Stimulated activated naive CD8-positive, alpha-beta T cell treated with anti-CD3 and anti-CD28 coated beads, Interleukin-15, Interleukin-2, amounts not matched to agents 100 ng/mL and 50 ng/mL, for 24 hours (primary cell): ENCODE data around the gene NTF3.

Experiments used
- H3K27ac Mint-ChIP-seq: one replicate; pipeline ENCODE4 v1.8.0; 2021; ENCODE audit warnings: mild to moderate bottlenecking, mixed read lengths
- H3K27me3 Mint-ChIP-seq: one replicate; pipeline ENCODE4 v1.8.0; 2021; ENCODE audit warnings: mixed read lengths
- H3K36me3 Mint-ChIP-seq: one replicate; pipeline ENCODE4 v1.8.0; 2021; ENCODE audit warnings: low read depth, mixed read lengths
- H3K4me1 Mint-ChIP-seq: one replicate; pipeline ENCODE4 v1.8.0; 2021; ENCODE audit warnings: low read depth, mixed read lengths
- H3K4me3 Mint-ChIP-seq: one replicate; pipeline ENCODE4 v1.8.0; 2021; ENCODE audit warnings: mild to moderate bottlenecking, mixed read lengths
- H3K9me3 Mint-ChIP-seq: one replicate; pipeline ENCODE4 v1.8.0; 2021; ENCODE audit warnings: mixed read lengths

Gene NTF3

DNA sequence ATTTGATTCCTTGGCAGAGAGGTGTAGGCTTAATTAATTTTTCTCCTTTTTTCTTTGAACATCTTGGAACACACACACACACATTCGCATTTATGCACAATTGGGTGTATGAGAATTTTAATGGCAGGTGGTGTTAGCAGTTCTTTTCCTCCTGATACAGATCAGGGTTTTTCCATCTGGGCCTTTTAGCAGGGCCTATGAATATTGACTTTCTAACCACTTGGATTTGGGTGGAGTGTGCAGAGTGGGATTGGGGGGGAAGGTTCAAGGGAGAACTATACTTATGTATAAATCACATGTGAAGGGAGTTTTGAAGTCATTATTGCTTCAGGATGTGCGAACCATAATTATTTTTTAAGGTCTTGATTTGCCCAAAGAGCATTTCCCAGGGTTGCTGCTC, 28.9 kb downstream of the NTF3 start:
- Mint-ChIP-seq H3K9me3 (no peaks in the 10 kb centered on the region), H3K27me3 (no peaks in the 10 kb centered on the region), H3K36me3 (no peaks in the 10 kb centered on the region), H3K27ac (no peak overlapping the region), H3K4me1 (peaks cover 6% of the 10 kb centered on the region), H3K4me3 (no peak overlapping the region)

DNA sequence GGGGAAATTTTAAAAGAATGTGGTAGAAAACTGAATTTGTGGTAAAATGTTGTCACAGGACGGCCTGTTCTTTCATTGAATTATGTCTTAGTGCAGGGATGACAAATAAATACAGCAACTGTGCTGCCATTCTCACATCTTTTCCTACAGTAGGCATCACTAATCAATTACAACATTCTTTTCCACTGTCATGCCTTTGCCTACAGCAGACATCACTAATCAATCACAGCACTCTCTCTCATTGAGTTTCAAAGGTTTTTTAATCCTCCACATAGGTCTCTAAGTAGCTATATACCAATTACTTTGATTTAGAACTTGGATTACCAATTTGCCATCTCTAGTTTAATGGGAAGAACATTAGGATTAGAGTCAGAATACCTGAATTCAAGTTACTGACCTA, 30.1 kb downstream of the NTF3 start:
- peaks cover 5% of the 10 kb centered on the region for H3K4me1 Mint-ChIP-seq
- no peak overlapping the region for H3K27ac Mint-ChIP-seq
- H3K9me3 Mint-ChIP-seq = no peaks in the 10 kb centered on the region
- no peak overlapping the region for H3K4me3 Mint-ChIP-seq
- H3K36me3 Mint-ChIP-seq = no peaks in the 10 kb centered on the region
- no peaks in the 10 kb centered on the region for H3K27me3 Mint-ChIP-seq

DNA sequence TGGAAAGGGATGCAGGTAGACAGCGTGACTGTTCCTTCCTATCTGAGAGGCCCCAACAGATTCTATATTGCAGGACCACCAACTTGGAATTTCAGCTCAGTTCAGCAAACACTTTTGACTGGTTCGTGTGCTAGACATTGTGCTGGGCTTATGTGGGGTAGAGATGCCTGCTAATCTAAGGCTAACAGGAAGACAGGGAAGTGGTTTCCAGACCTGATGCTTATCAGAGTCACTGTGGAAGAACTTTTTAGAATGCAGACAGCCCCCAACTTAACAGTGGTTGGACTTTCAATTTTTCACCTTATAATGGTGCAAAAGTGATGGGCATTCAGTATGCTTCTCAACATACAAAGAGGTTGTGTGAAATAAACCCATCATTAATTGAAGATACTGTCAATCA, 32.2 kb downstream of the NTF3 start:
- H3K36me3 Mint-ChIP-seq = no peaks in the 10 kb centered on the region
- no peaks in the 10 kb centered on the region for H3K4me1 Mint-ChIP-seq
- no peak overlapping the region for H3K27ac Mint-ChIP-seq
- no peaks in the 10 kb centered on the region for H3K27me3 Mint-ChIP-seq
- H3K9me3 Mint-ChIP-seq = no peaks in the 10 kb centered on the region
- H3K4me3 Mint-ChIP-seq = no peak overlapping the region

DNA sequence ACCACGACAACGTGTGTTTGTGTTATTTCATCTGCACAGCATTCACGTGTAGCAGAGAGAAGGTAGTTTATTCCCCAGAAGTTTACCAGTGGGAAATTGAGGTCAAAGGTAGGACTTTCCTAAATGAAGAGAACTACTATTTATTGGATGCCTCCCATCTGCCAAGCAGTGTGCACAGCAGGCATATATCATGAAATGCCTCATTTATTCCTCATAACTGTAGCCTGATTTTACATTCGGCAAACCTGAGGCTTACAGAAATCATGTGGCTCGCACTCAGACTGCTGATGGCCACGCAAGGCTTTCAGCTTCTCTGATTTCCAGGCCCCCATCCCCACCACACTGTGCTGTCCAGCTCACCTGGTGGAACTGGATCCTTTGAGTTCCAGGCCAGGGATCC, 33.5 kb downstream of the NTF3 start:
- Mint-ChIP-seq H3K4me3 (no peak overlapping the region), H3K4me1 (no peaks in the 10 kb centered on the region), H3K27me3 (no peaks in the 10 kb centered on the region), H3K36me3 (no peaks in the 10 kb centered on the region), H3K9me3 (no peaks in the 10 kb centered on the region), H3K27ac (no peak overlapping the region)

DNA sequence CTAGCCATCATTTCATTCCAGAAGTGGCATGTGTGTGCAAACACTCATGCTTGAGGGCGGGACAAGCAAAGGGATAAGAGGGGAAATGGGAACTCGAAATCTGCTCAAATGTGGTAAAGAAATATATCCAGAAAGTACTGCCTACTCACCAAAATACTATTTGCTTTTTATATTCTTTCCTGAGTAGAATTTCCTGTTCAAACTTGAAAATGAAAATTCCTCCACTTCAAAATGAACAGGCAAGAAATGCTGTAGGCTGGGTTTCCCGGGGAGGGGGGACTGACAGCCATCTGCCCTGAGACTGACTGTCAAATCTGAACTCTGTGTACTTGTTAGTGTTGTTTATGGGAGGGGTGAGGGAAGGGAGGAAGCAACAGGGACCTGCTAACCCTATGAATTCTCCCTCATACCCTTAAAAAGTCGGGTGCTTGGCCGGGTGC, 34.6 kb downstream of the NTF3 start:
- Mint-ChIP-seq H3K4me3 (no peak overlapping the region), H3K36me3 (no peaks in the 10 kb centered on the region), H3K9me3 (no peaks in the 10 kb centered on the region), H3K4me1 (no peaks in the 10 kb centered on the region), H3K27me3 (no peaks in the 10 kb centered on the region), H3K27ac (no peak overlapping the region)

DNA sequence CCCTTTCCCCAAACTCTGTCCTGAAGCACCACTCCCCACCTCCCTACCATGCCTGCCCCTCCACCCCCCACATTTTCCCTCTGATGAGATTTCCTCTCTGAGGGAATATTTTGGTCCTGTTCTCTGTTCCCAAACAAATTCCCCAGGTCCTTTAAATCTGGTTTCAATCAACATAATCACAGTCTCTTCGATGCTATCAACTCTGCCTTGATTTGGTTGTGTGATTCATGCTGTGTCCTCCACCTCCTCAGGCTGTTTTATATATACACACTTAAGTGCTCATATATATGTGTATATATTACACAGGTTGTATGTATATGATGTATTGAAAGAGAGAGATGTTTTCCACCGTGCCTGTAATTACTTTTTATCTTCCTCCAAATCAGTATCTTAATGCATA, 36.0 kb downstream of the NTF3 start:
- H3K4me1 Mint-ChIP-seq = no peaks in the 10 kb centered on the region
- H3K4me3 Mint-ChIP-seq = no peak overlapping the region
- peaks cover 1% of the 10 kb centered on the region for H3K27me3 Mint-ChIP-seq
- H3K36me3 Mint-ChIP-seq = no peaks in the 10 kb centered on the region
- H3K27ac Mint-ChIP-seq = no peak overlapping the region
- H3K9me3 Mint-ChIP-seq = no peaks in the 10 kb centered on the region

DNA sequence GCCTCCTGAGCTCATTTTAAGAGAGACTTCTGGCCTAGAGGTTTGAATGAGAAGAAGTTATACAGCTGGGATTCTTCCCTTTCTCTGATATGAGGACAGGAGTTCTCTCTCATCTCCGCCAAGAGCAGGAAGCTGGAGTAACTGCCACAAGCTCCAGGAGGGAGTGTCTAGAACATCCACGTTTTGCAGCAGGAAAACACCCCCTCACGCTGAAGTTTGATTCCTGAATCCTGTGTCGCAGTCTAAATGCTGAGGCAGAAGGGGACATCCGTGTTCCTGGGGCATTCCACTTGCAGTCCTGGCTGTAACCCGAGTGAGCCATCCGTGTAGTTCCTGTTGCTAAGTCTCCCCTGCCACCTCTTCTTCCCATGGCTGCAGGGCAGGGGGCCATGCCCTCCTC, 38.3 kb downstream of the NTF3 start:
- no peaks in the 10 kb centered on the region for H3K9me3 Mint-ChIP-seq

DNA sequence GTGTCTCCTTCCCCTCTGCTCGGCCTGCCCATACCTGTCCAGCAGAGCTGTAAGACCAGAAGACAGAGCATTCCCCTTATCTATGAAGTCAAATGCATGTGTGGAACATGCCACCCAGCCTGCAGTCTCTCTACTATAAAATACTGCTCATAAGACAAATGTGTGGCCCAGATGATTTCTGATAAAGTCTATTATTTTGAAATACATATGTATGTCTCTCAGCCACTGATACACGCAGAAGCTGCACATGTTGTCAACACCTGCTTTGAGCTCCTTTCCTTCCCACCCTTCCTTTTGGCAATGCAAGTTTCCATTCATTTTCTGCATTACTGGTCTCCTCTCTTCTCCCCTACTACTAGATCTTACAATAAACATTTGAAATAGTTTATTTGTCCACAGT, 38.8 kb downstream of the NTF3 start:
- Mint-ChIP-seq H3K27ac (no peak overlapping the region), H3K36me3 (no peaks in the 10 kb centered on the region), H3K4me3 (no peak overlapping the region), H3K9me3 (no peaks in the 10 kb centered on the region), H3K27me3 (peaks cover 3% of the 10 kb centered on the region), H3K4me1 (no peaks in the 10 kb centered on the region)

More for the DNA sequence above, 38.3 kb downstream of the NTF3 start:
- H3K4me1 Mint-ChIP-seq = no peaks in the 10 kb centered on the region
- peaks cover 3% of the 10 kb centered on the region for H3K27me3 Mint-ChIP-seq
- no peak overlapping the region for H3K4me3 Mint-ChIP-seq
- no peak overlapping the region for H3K27ac Mint-ChIP-seq
- H3K36me3 Mint-ChIP-seq = no peaks in the 10 kb centered on the region

DNA sequence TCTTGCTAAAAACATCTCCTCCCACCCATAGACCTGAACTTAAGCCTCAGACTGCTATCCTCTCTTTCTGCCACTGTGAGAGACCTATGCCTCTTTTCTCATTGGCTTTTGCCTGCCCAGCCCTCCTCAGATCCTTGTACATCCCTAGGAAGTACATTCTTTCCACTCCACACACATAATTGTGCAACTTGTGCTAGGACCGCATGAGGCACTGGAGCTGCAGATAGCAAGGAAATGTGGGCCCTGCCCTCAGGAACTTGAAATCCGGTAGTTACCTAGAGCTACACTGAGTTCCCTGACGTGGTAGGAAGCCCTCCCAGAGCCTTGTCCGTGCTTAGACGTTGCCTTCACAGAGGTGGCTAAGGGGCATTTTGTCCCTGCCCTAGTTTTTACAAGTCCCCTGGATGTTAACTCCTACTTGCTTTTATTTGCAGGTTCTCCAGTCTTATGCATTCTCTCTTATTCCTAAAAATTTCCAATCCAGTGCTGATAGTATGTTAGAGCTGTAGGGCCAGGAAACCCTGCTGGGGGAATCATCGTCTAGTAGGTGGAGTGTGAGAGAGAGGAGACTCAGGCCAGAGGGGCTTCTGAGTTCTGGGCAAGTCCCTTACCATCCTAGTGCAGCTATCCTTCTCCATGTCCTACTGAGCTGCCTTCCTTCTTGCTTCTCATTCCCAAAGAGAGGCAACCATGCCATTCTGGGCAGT, 41.3 kb downstream of the NTF3 start:
- Mint-ChIP-seq H3K4me1 (no peaks in the 10 kb centered on the region), H3K27me3 (peaks cover 3% of the 10 kb centered on the region), H3K36me3 (no peaks in the 10 kb centered on the region), H3K9me3 (no peaks in the 10 kb centered on the region), H3K4me3 (no peak overlapping the region), H3K27ac (no peak overlapping the region)

DNA sequence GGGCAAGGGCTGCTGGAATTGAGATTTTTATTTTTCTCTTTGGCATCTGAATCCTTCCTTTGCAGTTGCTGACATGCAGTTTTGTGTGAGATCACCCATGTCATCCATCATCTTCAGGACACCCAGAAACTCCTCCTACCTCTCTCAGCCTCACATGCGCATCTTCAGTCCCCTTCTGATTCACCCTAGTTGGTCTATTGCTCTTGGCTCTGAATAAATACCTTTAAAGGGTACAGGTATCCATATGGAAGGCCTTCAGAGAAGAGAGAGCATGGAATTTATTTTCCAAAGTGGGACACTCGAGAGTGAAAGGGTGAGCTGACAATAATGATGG, 41.8 kb downstream of the NTF3 start:
- Mint-ChIP-seq H3K27ac (no peak overlapping the region), H3K27me3 (peaks cover 3% of the 10 kb centered on the region), H3K4me3 (no peak overlapping the region), H3K9me3 (no peaks in the 10 kb centered on the region), H3K36me3 (no peaks in the 10 kb centered on the region), H3K4me1 (no peaks in the 10 kb centered on the region)

DNA sequence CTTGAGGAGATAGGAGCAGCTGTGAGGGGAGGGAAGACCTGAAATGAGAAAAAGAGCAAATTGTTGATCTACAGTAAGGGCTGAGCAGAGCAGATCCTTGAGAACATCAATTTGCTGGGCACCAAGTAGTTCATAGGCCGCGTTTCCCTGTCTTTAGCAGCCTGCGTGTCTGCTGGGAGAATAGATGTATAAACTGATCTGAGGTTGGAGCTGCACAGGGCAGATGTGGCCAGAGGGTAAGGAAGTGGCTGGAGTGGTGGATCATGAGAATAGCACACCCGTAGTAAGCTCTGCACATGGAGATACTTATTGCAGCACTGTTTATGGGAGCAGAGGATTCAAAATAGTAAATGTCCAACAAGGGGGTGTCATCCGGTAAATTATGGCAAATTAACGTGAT, 44.4 kb downstream of the NTF3 start:
- Mint-ChIP-seq H3K4me3 (no peak overlapping the region), H3K4me1 (no peaks in the 10 kb centered on the region), H3K27me3 (peaks cover 3% of the 10 kb centered on the region), H3K27ac (no peak overlapping the region), H3K9me3 (no peaks in the 10 kb centered on the region), H3K36me3 (no peaks in the 10 kb centered on the region)

DNA sequence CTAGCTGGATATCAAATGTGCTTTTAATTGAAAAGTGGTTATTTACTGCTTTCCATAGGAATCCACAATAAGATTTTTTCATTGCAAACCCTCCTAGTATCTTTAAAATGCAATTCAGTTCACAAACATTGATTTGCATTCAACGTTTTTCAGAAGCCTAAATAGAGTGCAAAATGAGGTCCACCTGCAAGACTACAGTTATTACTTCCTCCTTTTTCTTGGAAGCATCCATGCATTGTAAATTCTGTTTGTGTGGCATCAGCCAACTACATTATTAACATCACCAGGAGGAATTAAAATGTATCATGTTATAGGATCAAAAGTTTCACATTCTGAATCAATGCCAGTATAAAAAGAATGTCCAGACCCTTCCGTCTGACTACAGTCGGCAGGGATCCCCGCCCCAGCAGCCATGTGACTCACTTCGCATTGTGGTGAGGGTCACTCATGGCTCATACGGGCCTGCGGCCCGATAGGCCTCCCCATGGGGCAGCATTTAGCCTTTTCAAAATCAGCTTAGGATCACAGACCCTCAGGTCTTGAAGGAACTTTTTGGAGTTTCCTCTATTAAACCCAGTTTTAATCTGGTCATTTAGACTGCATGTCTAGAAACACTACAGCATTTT, 46.3 kb downstream of the NTF3 start:
- Mint-ChIP-seq H3K36me3 (no peaks in the 10 kb centered on the region), H3K27ac (no peak overlapping the region), H3K4me3 (no peak overlapping the region), H3K4me1 (no peaks in the 10 kb centered on the region), H3K9me3 (no peaks in the 10 kb centered on the region), H3K27me3 (no peaks in the 10 kb centered on the region)

DNA sequence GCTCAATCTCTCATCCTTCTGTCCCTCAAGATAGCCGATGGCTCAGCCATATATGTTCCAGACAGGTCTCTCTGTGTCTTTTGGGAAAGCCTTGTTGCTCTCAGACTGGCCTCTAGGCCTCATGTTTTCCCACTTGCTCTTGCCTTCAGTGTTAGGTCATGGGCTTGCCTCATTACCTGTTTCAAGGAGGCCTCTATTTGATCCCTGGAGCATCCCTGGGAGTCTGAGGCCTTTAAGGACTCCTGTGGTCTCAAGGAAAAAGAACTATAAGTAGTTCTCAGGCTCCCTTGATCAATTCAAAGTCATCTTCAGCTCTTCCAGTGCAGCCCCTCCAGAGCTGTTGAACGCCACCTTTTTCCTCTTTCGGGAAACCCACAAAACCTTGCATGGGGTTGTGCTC, 47.9 kb downstream of the NTF3 start:
- Mint-ChIP-seq H3K27me3 (no peaks in the 10 kb centered on the region), H3K36me3 (no peaks in the 10 kb centered on the region), H3K4me3 (no peak overlapping the region), H3K27ac (no peak overlapping the region), H3K4me1 (no peaks in the 10 kb centered on the region), H3K9me3 (no peaks in the 10 kb centered on the region)

DNA sequence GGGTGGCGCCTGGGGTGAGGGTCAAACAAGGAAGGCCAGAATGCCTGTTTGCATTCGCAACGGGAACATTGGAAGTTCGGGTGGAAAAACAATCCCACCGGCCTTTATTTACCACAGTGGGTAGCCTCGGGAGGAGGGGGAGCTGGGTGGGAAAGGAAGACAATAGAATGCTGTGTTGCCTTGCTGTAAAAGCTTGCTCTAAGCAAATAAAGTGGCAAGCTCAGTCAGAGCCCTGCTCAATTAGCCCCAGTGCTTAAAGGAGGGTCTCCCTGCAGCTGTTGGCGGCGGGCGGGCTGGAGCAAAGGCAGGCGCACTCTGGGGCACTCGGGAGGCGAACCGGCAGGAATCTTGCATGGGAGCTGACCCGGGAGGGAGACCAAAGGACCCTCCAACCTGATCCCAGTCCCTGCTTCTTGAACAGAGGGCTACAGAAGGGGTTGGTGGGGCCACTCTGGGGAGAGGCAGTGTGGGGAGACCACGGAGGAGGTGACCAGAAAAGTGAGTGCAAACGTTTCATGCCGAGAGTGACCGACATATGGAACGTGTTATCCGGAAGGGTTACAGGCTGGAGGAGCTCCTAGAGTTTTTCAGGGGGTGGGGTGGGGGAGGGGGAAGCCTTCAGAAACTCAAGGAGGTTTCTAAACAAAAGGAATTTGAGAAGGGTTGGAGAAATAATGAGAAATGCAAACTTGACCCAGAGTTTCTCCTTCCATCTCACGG, 48.5 kb downstream of the NTF3 start:
- no peaks in the 10 kb centered on the region for H3K27me3 Mint-ChIP-seq
- H3K4me1 Mint-ChIP-seq = no peaks in the 10 kb centered on the region
- no peaks in the 10 kb centered on the region for H3K9me3 Mint-ChIP-seq
- no peaks in the 10 kb centered on the region for H3K36me3 Mint-ChIP-seq
- H3K4me3 Mint-ChIP-seq = no peak overlapping the region
- no peak overlapping the region for H3K27ac Mint-ChIP-seq

DNA sequence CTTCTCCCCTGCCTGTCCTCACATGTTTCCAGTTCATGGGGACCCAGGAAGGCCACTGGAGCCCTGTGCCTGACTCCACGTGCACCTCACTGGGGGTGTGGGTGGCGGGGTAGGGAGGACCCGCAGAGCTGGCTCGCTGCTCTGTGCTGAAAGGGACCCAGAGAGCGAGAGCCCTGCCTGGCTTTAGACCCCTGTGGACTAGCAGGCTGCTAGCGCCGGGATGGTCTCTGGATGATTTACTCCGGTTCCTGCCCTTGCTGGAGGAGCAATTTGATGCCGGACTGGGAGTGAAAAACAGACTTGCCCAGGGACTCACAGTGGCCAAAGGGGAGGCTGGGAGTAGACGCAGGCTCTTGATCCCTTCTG, 49.0 kb downstream of the NTF3 start:
- H3K9me3 Mint-ChIP-seq = no peaks in the 10 kb centered on the region
- H3K4me3 Mint-ChIP-seq = no peak overlapping the region
- H3K4me1 Mint-ChIP-seq = no peaks in the 10 kb centered on the region
- no peak overlapping the region for H3K27ac Mint-ChIP-seq
- no peaks in the 10 kb centered on the region for H3K36me3 Mint-ChIP-seq
- no peaks in the 10 kb centered on the region for H3K27me3 Mint-ChIP-seq

DNA sequence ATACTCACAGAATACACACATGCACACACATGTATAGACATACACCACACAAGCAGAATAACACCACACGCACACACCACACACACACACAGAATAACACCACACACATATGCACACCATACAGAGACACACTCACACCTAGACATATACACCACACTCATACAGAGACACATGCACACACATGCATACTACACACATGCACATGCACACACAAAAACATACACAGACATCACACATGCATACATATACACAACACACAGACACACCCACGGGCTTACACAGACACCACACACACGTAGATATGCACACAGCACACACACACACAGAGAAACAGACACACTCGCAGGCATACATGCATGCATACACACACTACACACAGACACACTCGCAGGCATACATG, 49.7 kb downstream of the NTF3 start:
- Mint-ChIP-seq H3K9me3 (no peaks in the 10 kb centered on the region), H3K27me3 (no peaks in the 10 kb centered on the region), H3K27ac (no peak overlapping the region), H3K36me3 (no peaks in the 10 kb centered on the region), H3K4me3 (no peak overlapping the region), H3K4me1 (no peaks in the 10 kb centered on the region)
